ENCODE data around the gene GPR82. TPM values are rescaled to one million over a fixed set of nuclear protein-coding genes. Genes with fewer than 3 reads are reported as not detected.

Gene GPR82
- total and polyA plus RNA-seq, 5 donors from 2014 or later, result 0.25 to 0.83 (median 0.39) TPM; not detected in 1

DNA sequence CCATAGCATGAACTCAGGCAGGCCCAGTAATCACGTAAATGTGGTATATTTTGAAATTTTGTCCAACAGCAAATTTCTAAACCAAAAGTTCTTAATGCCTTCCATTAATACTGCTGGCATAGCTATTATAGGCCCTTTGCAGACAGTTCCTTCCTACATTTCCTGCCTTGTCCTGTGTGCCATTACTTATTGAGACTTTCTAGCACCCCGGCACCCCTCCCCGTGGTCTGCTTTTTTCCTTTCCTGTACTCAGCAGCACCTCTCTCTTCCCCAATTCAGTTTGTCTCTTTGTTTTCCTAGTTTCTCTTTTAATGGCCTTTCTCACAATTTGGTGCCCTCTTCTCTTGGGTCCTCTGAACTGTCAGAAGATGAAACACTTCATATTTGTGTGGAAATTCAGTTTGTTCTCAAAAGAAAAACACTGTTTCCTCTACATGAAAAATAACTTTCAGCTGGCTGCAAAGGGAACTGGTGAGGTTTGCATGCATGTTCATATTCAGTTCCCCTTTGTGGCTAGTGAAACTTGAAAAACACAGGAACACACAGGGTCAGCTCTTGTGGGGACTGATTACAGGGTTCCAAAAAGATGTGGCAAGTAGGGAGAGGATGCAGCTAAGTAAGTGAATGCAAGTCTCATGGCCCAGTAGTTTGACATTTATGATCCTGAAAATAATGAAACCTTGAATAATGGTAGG is 18.2 kb upstream of the GPR82 start:
- H3K9me3 Mint-ChIP-seq, result no peaks in the 10 kb centered on the region
- peak overlapping the region in 1 of 4 donors; percentile 12 for H3K4me3 Mint-ChIP-seq
- no peaks in the 10 kb centered on the region for H3K4me1 ChIP-seq (ENCODE audit: control insufficient read depth, insufficient read depth, low read length, poor library complexity, severe bottlenecking)
- ATAC-seq (ENCODE audit: low read depth in 2 of 2), result no peak
- H3K4me3 ChIP-seq (ENCODE audit: low read depth, low read length), result no peak overlapping the region
- H3K27me3 ChIP-seq (ENCODE audit: control insufficient read depth, insufficient read depth, low read length), result no peaks in the 10 kb centered on the region
- no peaks in the 10 kb centered on the region for H3K27me3 Mint-ChIP-seq
- H3K9me3 ChIP-seq (ENCODE audit: control insufficient read depth in 2 of 2, low read length in 2 of 2), result no peaks in the 10 kb centered on the region
- peaks cover 5 to 57% (median 38%) of the 10 kb centered on the region in 4 donors for H3K4me1 Mint-ChIP-seq
- no peaks in the 10 kb centered on the region for H3K36me3 Mint-ChIP-seq
- no peak overlapping the region for H3K27ac ChIP-seq (ENCODE audit: insufficient read depth, low read length, poor library complexity, severe bottlenecking)
- DNase-seq, result no peak
- H3K27ac Mint-ChIP-seq, result peak overlapping the region; percentile 31 to 82 (median 42)
- H3K36me3 ChIP-seq (ENCODE audit: control insufficient read depth, insufficient read depth, low read length), result no peaks in the 10 kb centered on the region

GRCh38 chrX:41707218-41707617 is 16.8 kb upstream of the GPR82 start:
- peak overlapping the region in 1 of 3 donors; percentile 45 for H3K27ac Mint-ChIP-seq
- H3K4me3 Mint-ChIP-seq, result peak overlapping the region in 1 of 4 donors; percentile 43
- no peaks in the 10 kb centered on the region for H3K36me3 Mint-ChIP-seq
- Histone ChIP-seq H3K27ac (ENCODE audit: insufficient read depth, low read length, poor library complexity, severe bottlenecking) (no peak overlapping the region), H3K4me1 (ENCODE audit: control insufficient read depth, insufficient read depth, low read length, poor library complexity, severe bottlenecking) (no peaks in the 10 kb centered on the region), H3K27me3 (ENCODE audit: control insufficient read depth, insufficient read depth, low read length) (no peaks in the 10 kb centered on the region), H3K36me3 (ENCODE audit: control insufficient read depth, insufficient read depth, low read length) (no peaks in the 10 kb centered on the region), H3K9me3 (ENCODE audit: control insufficient read depth in 2 of 2, low read length in 2 of 2) (no peaks in the 10 kb centered on the region), H3K4me3 (ENCODE audit: low read depth, low read length) (no peak overlapping the region)
- no peak for ATAC-seq (ENCODE audit: low read depth in 2 of 2)
- H3K4me1 Mint-ChIP-seq, result peaks cover 5 to 52% (median 32%) of the 10 kb centered on the region in 4 donors
- DNase-seq, result no peak
- H3K9me3 Mint-ChIP-seq, result no peaks in the 10 kb centered on the region
- H3K27me3 Mint-ChIP-seq, result no peaks in the 10 kb centered on the region

GRCh38 chrX:41708486-41708885 is 15.5 kb upstream of the GPR82 start:
- H3K27me3 ChIP-seq (ENCODE audit: control insufficient read depth, insufficient read depth, low read length), result no peaks in the 10 kb centered on the region
- H3K27ac Mint-ChIP-seq, result peak overlapping the region in 1 of 3 donors; percentile 53
- no peaks in the 10 kb centered on the region for H3K9me3 Mint-ChIP-seq
- H3K36me3 Mint-ChIP-seq, result peaks cover 5% of the 10 kb centered on the region
- no peak overlapping the region for H3K27ac ChIP-seq (ENCODE audit: insufficient read depth, low read length, poor library complexity, severe bottlenecking)
- DNase-seq (no peak), ATAC-seq (ENCODE audit: low read depth in 2 of 2) (no peak)
- no peaks in the 10 kb centered on the region for H3K9me3 ChIP-seq (ENCODE audit: control insufficient read depth in 2 of 2, low read length in 2 of 2)
- H3K4me1 Mint-ChIP-seq, result peaks cover 5 to 58% (median 40%) of the 10 kb centered on the region in 4 donors
- H3K36me3 ChIP-seq (ENCODE audit: control insufficient read depth, insufficient read depth, low read length), result peaks cover 2% of the 10 kb centered on the region
- no peaks in the 10 kb centered on the region for H3K27me3 Mint-ChIP-seq
- no peaks in the 10 kb centered on the region for H3K4me1 ChIP-seq (ENCODE audit: control insufficient read depth, insufficient read depth, low read length, poor library complexity, severe bottlenecking)
- H3K4me3 Mint-ChIP-seq, result peak overlapping the region in 1 of 4 donors; percentile 15
- H3K4me3 ChIP-seq (ENCODE audit: low read depth, low read length), result no peak overlapping the region

DNA sequence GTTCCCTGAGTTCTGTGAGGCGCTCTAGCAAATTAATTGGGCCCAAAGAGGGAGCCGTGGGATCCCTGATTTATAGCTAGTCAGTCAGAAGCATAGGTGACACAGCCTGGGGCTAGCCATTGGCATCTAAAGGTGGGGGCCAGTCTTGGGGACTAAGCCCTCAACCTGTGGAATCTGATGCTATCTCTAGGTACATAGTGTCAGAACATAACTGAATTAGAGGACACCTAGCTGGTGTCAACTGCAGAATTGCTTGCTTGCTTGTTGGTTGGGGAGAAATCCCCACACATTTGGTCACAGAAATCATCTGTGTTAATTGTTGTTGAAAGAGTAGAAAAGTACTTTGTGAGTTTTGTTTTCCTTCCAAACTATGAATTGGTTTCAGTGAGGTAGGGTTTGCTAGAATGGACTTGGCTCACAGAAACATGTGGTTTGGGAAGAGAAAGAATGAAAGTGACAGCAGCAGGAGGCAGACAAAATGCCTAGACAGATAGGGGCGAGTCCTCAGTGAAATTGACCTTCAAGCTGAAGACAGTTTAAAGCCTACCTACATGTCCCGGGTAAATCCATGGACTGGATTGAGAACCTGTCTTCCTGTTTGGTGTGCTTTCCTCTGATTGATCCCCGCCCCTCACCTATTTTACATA is 12.8 kb upstream of the GPR82 start:
- Mint-ChIP-seq H3K36me3 (peaks cover 12% of the 10 kb centered on the region), H3K27ac (no peak overlapping the region), H3K4me1 (peaks cover 0 to 56% (median 37%) of the 10 kb centered on the region in 4 donors), H3K4me3 (no peak overlapping the region), H3K27me3 (peaks cover 4% of the 10 kb centered on the region), H3K9me3 (no peaks in the 10 kb centered on the region)
- Histone ChIP-seq H3K4me1 (ENCODE audit: control insufficient read depth, insufficient read depth, low read length, poor library complexity, severe bottlenecking) (no peaks in the 10 kb centered on the region), H3K27me3 (ENCODE audit: control insufficient read depth, insufficient read depth, low read length) (no peaks in the 10 kb centered on the region), H3K4me3 (ENCODE audit: low read depth, low read length) (no peak overlapping the region), H3K27ac (ENCODE audit: insufficient read depth, low read length, poor library complexity, severe bottlenecking) (no peak overlapping the region), H3K9me3 (ENCODE audit: control insufficient read depth in 2 of 2, low read length in 2 of 2) (no peaks in the 10 kb centered on the region), H3K36me3 (ENCODE audit: control insufficient read depth, insufficient read depth, low read length) (peaks cover 2% of the 10 kb centered on the region)
- ATAC-seq (ENCODE audit: low read depth in 2 of 2) (no peak), DNase-seq (no peak)

GRCh38 chrX:41716222-41716621 is 7.8 kb upstream of the GPR82 start:
- DNase-seq (no peak), ATAC-seq (ENCODE audit: low read depth in 2 of 2) (no peak)
- no peak overlapping the region for H3K4me3 ChIP-seq (ENCODE audit: low read depth, low read length)
- peaks cover 16% of the 10 kb centered on the region for H3K36me3 ChIP-seq (ENCODE audit: control insufficient read depth, insufficient read depth, low read length)
- H3K27ac ChIP-seq (ENCODE audit: insufficient read depth, low read length, poor library complexity, severe bottlenecking), result no peak overlapping the region
- Mint-ChIP-seq H3K36me3 (peaks cover 41% of the 10 kb centered on the region), H3K4me1 (peaks cover 0 to 49% (median 31%) of the 10 kb centered on the region in 4 donors), H3K27ac (peak overlapping the region in 1 of 3 donors; percentile 48), H3K27me3 (peaks cover 4% of the 10 kb centered on the region), H3K4me3 (peak overlapping the region in 1 of 4 donors; percentile 37), H3K9me3 (peaks cover 0 to 22% (median 3%) of the 10 kb centered on the region in 7 donors)
- peaks cover 2 to 12% of the 10 kb centered on the region in 2 experiments for H3K9me3 ChIP-seq (ENCODE audit: control insufficient read depth in 2 of 2, low read length in 2 of 2)
- no peaks in the 10 kb centered on the region for H3K27me3 ChIP-seq (ENCODE audit: control insufficient read depth, insufficient read depth, low read length)
- no peaks in the 10 kb centered on the region for H3K4me1 ChIP-seq (ENCODE audit: control insufficient read depth, insufficient read depth, low read length, poor library complexity, severe bottlenecking)

DNA sequence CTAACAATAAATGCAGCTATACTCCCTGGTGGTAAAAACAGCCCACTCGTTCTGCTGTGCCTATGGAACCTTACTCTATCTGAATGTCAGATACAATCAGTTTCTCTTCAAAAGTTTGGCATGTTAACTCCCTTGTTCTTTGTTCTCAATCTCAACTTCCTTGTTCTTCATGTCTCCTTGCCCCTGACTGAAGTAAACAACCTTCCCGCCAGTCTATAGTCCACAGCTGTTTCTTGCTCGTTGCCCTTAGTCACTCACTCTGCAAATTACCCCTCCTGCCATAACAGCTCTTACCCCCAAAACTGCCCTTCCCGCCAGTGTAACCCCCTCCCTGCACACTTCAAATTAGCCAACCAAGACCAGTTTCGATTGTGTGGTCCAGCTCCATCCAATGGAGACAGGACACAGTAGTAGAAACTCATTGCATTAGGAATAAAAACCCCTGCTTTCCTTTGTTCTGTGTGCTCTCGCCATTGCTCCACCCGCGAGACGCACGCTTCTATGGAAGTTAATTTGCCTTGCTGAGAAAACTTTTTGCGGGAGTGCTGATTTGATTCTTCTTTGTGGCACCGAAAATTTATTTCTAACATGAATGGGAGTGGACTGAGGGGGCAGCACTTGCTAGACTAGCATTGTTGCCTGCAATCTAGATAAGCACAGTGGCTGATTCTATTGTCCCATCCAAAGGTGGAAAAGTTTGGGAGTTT is 7.1 kb upstream of the GPR82 start:
- Mint-ChIP-seq H3K27me3 (peaks cover 4% of the 10 kb centered on the region), H3K4me1 (peaks cover 0 to 56% (median 35%) of the 10 kb centered on the region in 4 donors), H3K9me3 (peaks cover 0 to 22% (median 3%) of the 10 kb centered on the region in 7 donors), H3K27ac (peak overlapping the region in 1 of 3 donors; percentile 56), H3K36me3 (peaks cover 45% of the 10 kb centered on the region), H3K4me3 (peak overlapping the region in 2 of 4 donors; percentile 6 to 37)
- no peak overlapping the region for H3K4me3 ChIP-seq (ENCODE audit: low read depth, low read length)
- DNase-seq (no peak), ATAC-seq (ENCODE audit: low read depth in 2 of 2) (no peak)
- H3K27me3 ChIP-seq (ENCODE audit: control insufficient read depth, insufficient read depth, low read length), result no peaks in the 10 kb centered on the region
- H3K36me3 ChIP-seq (ENCODE audit: control insufficient read depth, insufficient read depth, low read length), result peaks cover 16% of the 10 kb centered on the region
- peaks cover 2 to 12% of the 10 kb centered on the region in 2 experiments for H3K9me3 ChIP-seq (ENCODE audit: control insufficient read depth in 2 of 2, low read length in 2 of 2)
- H3K27ac ChIP-seq (ENCODE audit: insufficient read depth, low read length, poor library complexity, severe bottlenecking), result no peak overlapping the region
- no peaks in the 10 kb centered on the region for H3K4me1 ChIP-seq (ENCODE audit: control insufficient read depth, insufficient read depth, low read length, poor library complexity, severe bottlenecking)

DNA sequence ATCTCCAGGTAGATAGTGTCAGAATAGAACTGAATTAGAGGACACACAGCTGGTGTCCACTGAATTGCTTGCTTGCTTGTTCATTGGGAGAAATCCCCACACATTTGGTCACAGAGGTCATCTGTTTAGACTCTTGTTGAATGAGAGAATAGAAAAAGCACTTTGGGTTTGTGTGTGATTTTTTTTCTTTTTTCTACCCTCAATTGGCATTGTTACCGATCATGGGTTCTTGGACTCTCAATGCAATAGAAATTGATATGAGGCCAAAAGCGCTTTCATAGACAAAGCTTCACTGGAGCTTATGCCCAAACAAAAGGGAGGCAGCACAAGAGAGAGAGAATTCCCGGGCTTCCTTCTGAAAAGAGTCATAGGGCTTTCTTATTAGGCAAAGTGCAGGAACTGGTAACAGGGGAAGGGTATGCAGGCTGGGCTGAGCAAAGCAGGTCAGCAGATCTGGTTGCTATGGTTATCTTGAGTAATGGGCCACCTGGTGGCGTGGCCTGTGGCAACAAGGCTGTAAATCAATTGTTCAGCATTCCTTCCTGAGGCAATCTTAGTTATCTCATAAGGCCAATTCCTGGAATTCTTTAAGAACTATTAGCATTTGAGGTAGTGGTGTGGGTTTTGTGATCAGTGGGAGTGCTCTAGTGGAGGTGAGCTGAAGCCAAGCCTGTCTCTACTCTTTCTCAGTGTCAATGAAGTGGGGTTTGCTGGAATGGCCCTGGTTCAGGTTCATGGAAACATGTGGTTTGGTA is 5.3 kb upstream of the GPR82 start:
- Histone ChIP-seq H3K4me1 (ENCODE audit: control insufficient read depth, insufficient read depth, low read length, poor library complexity, severe bottlenecking) (no peaks in the 10 kb centered on the region), H3K27me3 (ENCODE audit: control insufficient read depth, insufficient read depth, low read length) (no peaks in the 10 kb centered on the region), H3K4me3 (ENCODE audit: low read depth, low read length) (no peak overlapping the region), H3K36me3 (ENCODE audit: control insufficient read depth, insufficient read depth, low read length) (peaks cover 18% of the 10 kb centered on the region), H3K9me3 (ENCODE audit: control insufficient read depth in 2 of 2, low read length in 2 of 2) (peaks cover 2 to 12% of the 10 kb centered on the region in 2 experiments), H3K27ac (ENCODE audit: insufficient read depth, low read length, poor library complexity, severe bottlenecking) (no peak overlapping the region)
- H3K4me1 Mint-ChIP-seq, result peaks cover 4 to 52% (median 36%) of the 10 kb centered on the region in 4 donors
- H3K4me3 Mint-ChIP-seq, result no peak overlapping the region
- H3K27ac Mint-ChIP-seq, result no peak overlapping the region
- DNase-seq (no peak), ATAC-seq (ENCODE audit: low read depth in 2 of 2) (no peak)
- H3K27me3 Mint-ChIP-seq, result peaks cover 4% of the 10 kb centered on the region
- H3K9me3 Mint-ChIP-seq, result peaks cover 0 to 22% (median 3%) of the 10 kb centered on the region in 7 donors
- H3K36me3 Mint-ChIP-seq, result peaks cover 49% of the 10 kb centered on the region
